ENCODE results near the gene SORT1.
A peak's percentile ranks its signal among the peaks of the same experiment; 100 is the strongest.
"Not testable (repeated sequence)": the region's sequence is repeated elsewhere in the genome, so short reads cannot be mapped to it uniquely, and the experiment has no call there.

The SORT1 gene

GRCh38 chr1:109397581-109398342 is at the start of gene SORT1:
Gene SORT1, minus strand, starts transcription at chr1:109397918. Its CDS starts 26 bp downstream, at chr1:109397892.
- DNase-seq = peak; percentile 54

DNA sequence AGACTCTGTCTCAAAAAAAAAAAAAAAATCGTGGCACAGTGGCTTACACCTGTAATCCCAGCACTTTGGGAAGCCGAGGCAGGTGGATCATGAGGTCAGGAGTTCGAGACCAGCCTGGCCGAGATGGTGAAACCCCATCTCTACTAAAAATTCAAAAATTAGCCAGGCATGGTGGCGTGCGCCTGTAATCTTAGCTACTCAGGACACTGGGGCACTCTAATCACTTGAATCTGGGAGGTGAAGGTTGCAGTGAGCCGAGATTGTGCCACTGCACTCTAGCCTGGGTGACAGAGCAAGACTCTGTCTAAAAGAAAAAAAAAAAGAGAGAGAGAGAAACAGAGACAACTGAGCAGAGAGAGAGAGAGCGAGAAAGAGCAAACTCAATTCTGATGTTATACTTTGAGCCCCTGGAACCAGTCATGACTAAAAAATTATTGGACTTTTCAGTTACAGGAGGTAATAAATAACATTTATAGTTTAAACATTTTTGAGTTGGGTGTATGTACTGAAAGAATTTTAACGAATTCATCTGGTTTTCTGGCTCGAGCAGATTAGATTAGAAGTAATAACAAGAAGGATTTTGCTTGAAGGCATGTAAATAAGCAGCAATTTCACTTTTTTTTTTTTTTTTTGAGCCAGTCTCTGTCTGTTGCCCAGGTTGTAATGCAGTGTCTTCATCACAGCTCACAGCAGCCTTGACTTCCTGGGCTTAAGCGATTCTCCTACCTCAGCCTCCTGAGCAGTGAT is 48.4 kb upstream of the SORT1 start:
- DNase-seq = not testable (repeated sequence)

DNA sequence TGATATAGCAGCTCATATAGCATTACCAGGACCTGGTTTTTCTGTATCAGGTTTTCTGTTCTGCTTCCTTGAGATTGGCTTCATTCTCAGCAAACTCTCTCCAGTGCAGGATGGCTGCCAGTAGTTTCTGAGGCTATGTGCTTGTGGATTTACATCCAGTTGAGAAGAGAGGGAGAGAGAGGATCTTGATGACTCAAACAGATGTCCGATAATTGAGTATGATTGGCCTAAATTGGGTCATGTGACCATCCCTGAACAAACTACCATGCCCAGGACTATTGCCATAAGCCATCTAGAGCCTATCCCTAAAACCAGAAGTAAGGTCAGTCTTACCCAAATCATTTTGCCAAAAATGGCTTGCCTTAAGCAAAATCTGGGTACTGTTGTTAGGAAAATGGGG is 46.6 kb upstream of the SORT1 start:
- DNase-seq = no peak

DNA sequence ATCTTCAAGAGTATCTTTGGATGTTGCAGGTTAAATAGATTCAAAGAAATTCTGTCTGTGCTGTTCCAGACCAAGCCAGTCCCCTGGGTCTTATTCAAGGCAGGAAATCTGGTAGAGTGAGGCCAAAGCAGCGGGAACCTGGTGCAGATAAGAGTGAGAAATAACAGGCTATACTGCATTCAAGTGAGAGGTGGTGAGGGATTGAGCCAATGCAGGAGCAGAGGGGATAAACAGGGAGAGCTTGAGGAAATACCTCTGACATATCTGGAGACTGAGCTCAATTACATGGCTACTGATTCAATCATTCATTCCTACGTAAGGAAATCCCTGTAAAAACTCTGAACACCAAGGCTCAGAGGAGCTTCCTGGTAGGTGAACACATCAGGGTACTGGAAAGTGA is 45.8 kb upstream of the SORT1 start:
- no peak for DNase-seq

GRCh38 chr1:109441069-109441468 is 43.4 kb upstream of the SORT1 start:
- DNase-seq = no peak

DNA sequence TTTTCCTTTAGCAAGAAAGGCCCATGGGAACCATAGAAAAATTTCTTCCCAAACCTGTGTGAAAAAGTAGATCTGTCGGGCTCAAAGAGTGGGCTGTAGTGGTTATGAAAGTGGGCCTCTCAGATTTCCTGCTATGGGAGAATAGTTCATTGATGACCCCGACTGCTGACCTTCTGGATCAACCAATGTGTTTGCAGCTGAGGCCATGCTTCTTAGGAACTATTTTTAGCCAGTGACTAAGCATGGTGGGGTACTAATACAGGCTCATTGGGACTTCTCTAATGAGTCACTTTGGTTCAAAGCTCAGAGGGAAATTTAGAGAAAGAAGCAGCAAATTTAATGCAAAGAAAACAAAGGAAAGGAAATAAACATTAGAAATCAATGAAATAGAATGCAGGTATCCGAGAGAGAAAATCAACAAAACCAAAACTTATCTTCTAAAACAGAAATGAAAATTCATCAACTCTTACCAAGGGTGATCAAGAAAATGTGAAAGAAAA is 41.1 kb upstream of the SORT1 start:
- DNase-seq = no peak

DNA sequence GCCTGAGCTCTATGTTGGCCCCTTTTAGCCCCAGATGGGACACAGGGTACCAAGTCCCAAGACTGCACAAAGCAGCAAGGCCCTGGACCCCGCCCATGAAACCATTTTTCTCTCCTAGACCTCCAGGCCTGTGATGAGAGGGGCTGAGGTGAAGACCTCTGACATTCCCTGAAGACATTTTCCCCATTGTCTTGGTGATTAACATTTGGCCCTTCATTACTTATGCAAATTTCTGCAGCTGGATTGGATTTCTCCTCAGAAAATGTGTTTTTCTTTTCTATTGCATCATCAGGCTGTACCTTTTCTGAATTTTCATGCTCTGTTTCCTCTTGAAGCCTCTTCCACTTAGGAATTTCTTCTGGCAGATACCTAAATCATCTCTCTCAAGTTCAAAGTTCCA is 36.8 kb upstream of the SORT1 start:
- no peak for DNase-seq

DNA sequence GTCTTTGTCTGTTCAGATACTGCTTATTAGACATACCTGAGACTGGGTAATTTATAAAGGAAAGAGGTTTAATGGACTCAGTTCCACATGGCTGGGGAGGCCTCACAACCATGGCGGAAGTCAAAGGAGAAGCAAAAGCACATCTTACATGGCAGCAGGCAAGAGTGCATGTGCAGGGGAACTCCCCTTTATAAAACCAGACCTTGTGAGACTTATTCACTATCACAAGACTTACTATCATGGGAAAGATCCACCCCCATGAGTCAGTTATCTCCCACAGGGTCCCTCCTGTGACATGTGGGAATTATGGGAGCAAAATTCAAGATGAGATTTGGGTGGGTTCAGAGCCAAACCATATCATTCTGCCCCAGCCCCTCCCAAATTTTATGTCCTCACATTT is 35.6 kb upstream of the SORT1 start:
- DNase-seq = no peak

- DNase-seq = no peak
Observed at GRCh38 chr1:109432336-109432735, 34.6 kb upstream of the SORT1 start.

DNA sequence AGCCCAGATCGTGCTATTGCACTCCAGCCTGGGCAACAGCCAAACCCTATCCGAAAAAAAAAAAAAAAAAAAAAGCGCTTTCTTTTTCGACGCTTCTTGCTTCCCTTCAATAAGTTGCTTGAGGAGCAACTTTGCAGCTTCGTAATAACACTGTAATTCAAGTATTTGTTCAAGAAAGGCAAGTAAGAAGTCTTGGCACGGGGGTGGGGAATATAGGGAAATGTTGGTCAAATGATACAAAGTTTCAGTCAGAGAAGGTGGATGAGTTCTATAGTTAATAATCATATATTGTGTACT is 29.4 kb upstream of the SORT1 start:
- no peak for DNase-seq

GRCh38 chr1:109426281-109427170 is 28.8 kb upstream of the SORT1 start, which contains the start of gene PSMA5:
Gene PSMA5, minus strand, starts transcription at chr1:109426448. Its CDS starts 118 bp downstream, at chr1:109426330.
- peak; percentile 88 for DNase-seq

- DNase-seq = peak; percentile 53
Observed at GRCh38 chr1:109425391-109426280, 27.9 kb upstream of the SORT1 start.

DNA sequence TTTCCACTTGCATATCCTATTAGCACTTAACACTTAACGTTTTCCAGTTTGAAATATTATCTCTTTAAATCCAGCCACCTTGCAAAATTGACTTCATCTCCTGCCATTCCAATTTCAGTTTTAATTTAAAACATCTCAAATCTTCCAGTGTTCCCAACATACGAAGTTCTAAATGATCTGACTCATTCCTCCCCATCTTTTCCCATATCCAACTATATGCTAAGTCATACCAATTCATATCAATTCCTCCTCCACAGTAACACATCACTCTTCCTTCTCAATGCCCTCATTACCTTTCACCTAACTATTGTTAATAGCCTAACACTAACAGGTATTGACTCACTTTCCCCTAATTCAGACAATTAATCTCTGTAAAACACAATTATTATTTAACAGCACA is 25.8 kb upstream of the SORT1 start:
- no peak for DNase-seq

DNA sequence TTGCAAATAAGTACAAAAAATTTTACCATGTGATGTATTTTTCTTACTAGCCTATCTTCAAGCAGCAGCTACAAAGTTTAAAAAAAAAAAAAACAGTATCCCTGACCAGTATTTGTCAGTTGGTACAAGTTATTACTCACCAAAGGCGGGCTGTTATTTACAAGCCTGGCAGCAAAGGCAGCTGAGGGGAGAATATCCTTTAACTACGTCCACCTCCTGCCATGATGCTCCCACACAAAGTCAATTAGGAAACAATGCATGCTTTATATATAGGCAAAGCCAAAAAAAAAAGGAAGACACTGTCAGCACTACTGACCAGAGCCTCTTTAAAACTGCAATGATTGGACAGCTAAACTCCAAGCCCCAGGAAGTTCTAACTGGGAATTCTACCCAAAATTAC is 14.8 kb upstream of the SORT1 start:
- no peak for DNase-seq

DNA sequence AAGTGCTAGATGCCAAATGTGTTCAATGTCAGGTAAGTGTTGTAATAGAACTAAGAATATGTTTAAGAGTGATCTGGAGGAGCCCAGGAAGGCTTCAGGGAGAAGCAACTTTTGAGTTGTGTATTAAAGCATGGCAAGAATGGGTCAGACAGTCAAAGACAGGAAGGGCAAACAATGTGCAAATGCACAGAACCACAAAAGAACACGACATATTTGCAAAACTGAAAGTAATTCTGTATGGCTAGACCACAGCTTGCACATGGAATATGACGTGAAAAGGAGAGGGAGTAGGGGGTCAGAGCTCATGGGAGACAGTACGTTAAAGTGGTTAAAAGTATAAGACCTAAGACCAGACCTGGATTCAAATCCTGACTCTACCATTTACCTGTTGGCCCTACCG is 7.1 kb upstream of the SORT1 start:
- no peak for DNase-seq

DNA sequence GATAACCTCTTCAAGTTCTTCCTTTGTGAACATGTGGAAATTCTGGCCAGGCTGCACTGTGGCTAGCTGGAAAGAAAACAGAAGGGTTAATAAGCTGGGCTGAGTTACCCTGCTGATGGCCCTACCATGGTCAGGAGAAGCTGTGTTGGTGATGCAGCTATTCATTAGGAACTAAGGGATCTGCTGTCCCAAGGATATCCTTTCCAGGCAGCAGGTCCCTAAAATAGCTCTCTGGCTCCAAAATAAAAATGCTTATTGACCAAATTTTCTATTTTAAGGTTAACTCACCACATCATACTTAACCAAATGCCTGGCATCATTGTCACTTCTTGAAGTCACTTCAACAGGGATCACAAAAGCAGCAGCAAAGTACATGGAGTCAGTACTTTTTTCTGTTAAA is 4.3 kb upstream of the SORT1 start:
- no peak for DNase-seq

GRCh38 chr1:109400035-109400655 is 2.4 kb upstream of the SORT1 start:
- DNase-seq = no peak

DNA sequence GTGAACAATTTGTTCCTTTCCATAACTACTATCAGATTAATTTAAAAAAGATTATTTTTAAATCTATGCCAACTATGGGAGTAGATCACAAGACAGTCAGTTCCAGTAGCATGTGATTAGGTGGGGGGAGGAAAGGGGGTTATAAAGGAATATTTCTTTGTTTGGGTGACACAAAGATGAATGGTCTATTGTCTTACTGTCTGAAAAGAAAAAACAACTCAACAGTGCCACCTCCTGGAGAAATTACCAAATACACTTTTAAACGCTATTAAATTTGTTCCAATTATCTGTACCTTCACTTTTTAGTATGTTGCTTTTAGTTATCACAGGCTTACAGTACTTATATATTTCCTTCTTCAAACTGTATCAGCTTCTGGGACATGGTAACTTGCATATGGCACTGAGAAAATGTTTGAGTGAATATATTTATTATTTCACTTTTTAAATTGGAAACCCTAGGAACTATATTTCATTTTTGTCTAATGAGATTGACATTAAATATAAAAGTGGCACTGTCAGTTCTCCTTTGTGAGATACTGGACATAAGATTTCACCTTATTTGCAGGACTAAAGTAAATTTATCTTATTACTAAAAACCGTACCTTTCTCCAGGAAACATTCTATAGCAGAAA is 1.7 kb upstream of the SORT1 start:
- no peak for DNase-seq

DNA sequence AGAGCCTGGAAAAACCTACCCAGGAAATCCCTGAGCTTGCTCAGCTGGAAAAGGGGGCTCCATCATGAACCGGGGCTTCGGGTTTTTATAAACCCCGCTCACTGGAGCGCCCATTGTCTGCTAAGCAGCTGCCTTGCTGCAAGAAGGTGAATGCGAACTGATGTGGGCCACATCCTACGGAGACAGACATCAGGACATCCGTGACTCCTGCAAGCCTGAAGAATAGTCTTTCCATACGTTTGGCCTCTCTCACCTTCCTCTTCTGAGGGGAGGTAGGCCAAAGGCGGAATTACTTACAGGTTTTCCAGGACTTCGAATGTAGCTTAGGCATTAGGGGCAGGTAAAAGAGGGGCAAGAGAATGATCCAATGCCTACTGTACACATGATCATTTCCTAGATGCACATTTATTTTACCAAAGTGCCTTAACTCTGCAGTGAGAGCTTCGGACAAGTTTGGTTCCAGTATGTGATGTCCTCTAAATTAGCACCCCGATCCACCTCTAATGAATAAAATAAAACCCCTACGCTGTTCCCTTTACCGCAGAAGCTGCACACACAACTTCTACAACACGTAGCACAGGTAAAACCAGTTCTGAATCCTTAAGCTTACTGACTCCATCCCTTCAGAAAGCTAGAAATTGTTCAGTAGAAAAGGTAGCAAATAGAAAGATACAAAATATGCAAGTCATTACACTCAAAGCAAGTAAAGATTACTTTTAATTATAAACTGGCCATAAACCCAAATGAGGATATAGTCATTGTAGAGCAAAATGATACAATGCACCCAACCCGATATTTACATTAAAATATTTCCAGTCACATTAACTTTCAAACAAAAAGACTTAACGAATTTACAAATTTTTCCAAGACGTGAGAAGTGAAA is 866 bp upstream of the SORT1 start:
- DNase-seq = no peak

GRCh38 chr1:109396871-109397580 is 692 bp downstream of the SORT1 start:
- no peak for DNase-seq
